ENCODE measurements around the gene TRIM66. TPM values are rescaled to one million over a fixed set of nuclear protein-coding genes. Genes with fewer than 3 reads are reported as not detected.

Gene TRIM66
- total RNA-seq, 4 donors from 2014 or later = 11.7 to 19.7 (median 14.3) TPM

DNA sequence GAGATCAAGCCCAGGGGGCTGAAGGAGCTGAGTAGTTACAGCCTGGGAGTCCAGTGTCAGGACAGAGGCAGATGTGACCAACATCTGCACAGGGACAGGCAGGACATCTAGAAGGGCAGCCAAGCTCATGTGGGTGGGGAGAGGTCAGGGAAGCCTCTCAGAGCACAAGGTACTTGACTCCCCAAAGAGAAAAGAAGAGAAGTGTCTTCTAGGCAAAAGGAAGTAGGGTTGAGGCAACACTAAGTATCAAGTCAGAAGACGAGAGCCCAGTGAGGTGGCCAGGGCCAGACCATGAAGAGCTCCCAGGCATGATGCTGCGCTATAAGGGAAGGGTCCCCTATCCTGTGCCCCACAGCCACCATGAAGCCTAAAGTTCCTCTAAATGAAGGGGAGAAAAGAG lies 21.7 kb upstream of the TRIM66 start:
- no peaks in the 10 kb centered on the region for H3K27me3 ChIP-seq
- TF ChIP-seq POLR2A (IDR thresholded peaks at IDR 0.05) (no peak), EP300 (IDR thresholded peaks at IDR 0.05; ENCODE audit: low read depth) (no peak), POLR2AphosphoS5 (IDR thresholded peaks at IDR 0.05) (no peak), CTCF (IDR thresholded peaks at IDR 0.05) (no peak)
- in situ Hi-C loops (cut with MboI; ENCODE audit: low pct_ligation_motif_present in 1 of 4, low pct_unique_long_range_greater_than_20kb in 1 of 4, low sequenced_read_pairs in 3 of 4) = no loop called here
- no peak for DNase-seq
- no peak overlapping the region for H3K4me3 ChIP-seq
- H3K9me3 ChIP-seq = no peaks in the 10 kb centered on the region
- H3K27ac ChIP-seq = peak overlapping the region in 3 of 4 donors; percentile 11 to 93 (median 91)
- intact Hi-C loops (cut with DNase I; ENCODE audit: low total_unique reads) = no loop called here
- 83 to 100% methylated on average over 1 to 2 of the region's 2 CpGs for WGBS, 2 donors (ENCODE audit: low coverage in 1 of 2)
- H3K36me3 ChIP-seq = peaks cover 0 to 3% (median 0%) of the 10 kb centered on the region in 4 donors
- H3K4me1 ChIP-seq = peaks cover 0 to 24% (median 21%) of the 10 kb centered on the region in 4 donors

- peaks cover 0 to 3% (median 1%) of the 10 kb centered on the region in 4 donors for H3K36me3 ChIP-seq
- intact Hi-C loops (cut with DNase I; ENCODE audit: low total_unique reads) = no loop called here
- in situ Hi-C loops (cut with MboI; ENCODE audit: low pct_ligation_motif_present in 1 of 4, low pct_unique_long_range_greater_than_20kb in 1 of 4, low sequenced_read_pairs in 3 of 4) = no loop called here
These were observed 20.1 kb upstream of the TRIM66 start for GRCh38 chr11:8702598-8702915.

GRCh38 chr11:8701891-8702597 lies 19.6 kb upstream of the TRIM66 start:
- DNase-seq = no peak
- WGBS, 2 donors (ENCODE audit: low coverage in 1 of 2) = 92 to 100% methylated on average over 5 to 10 of the region's 10 CpGs
- Histone ChIP-seq H3K27ac (peak overlapping the region in 2 of 4 donors; percentile 43 to 44), H3K9me3 (no peaks in the 10 kb centered on the region), H3K4me3 (no peak overlapping the region), H3K4me1 (peaks cover 0 to 12% (median 10%) of the 10 kb centered on the region in 4 donors), H3K27me3 (no peaks in the 10 kb centered on the region), H3K36me3 (peaks cover 0 to 7% (median 3%) of the 10 kb centered on the region in 4 donors)
- TF ChIP-seq POLR2AphosphoS5 (IDR thresholded peaks at IDR 0.05) = no peak
- TF ChIP-seq CTCF (IDR thresholded peaks at IDR 0.05) = no peak
- no peak for TF ChIP-seq POLR2A (IDR thresholded peaks at IDR 0.05)
- no peak for TF ChIP-seq EP300 (IDR thresholded peaks at IDR 0.05; ENCODE audit: low read depth)
- intact Hi-C loops (cut with DNase I; ENCODE audit: low total_unique reads) (no loop called here), in situ Hi-C loops (cut with MboI; ENCODE audit: low pct_ligation_motif_present in 1 of 4, low pct_unique_long_range_greater_than_20kb in 1 of 4, low sequenced_read_pairs in 3 of 4) (no loop called here)

More at GRCh38 chr11:8702598-8702915, 20.1 kb upstream of the TRIM66 start:
- WGBS, 2 donors (ENCODE audit: low coverage in 1 of 2) = 90% methylated on average over 14 of the region's 14 CpGs; no CpG with 5 or more reads in 1 of the 2 donors
- TF ChIP-seq CTCF (IDR thresholded peaks at IDR 0.05) (no peak), POLR2AphosphoS5 (IDR thresholded peaks at IDR 0.05) (no peak), EP300 (IDR thresholded peaks at IDR 0.05; ENCODE audit: low read depth) (no peak), POLR2A (IDR thresholded peaks at IDR 0.05) (no peak)
- Histone ChIP-seq H3K4me1 (peaks cover 0 to 12% (median 10%) of the 10 kb centered on the region in 4 donors), H3K9me3 (no peaks in the 10 kb centered on the region), H3K4me3 (no peak overlapping the region), H3K27me3 (no peaks in the 10 kb centered on the region), H3K27ac (peak overlapping the region in 1 of 4 donors; percentile 34)
- no peak for DNase-seq

DNA sequence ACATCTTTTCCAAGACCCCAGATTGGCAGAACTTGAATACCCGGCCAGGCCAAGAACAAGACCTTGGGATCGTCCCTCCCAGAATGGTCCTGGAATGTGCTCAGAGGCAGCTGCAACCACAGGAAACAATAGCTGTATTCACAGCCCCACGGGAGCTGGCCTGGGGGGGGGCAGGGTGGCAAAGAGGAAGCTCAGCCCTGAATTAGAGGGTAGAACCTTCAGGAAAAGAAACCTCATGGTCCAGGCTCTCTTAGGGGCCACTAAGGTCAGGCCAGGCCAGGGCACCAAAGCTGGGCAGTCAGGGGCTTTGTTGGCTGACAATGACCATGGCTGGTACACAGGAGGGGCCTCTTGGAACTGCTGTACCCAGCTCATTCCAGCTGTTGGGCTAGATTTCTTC lies 17.4 kb upstream of the TRIM66 start:
- H3K4me1 ChIP-seq = peaks cover 0 to 11% (median 9%) of the 10 kb centered on the region in 4 donors
- no peaks in the 10 kb centered on the region for H3K9me3 ChIP-seq
- H3K27ac ChIP-seq = peak overlapping the region; percentile 43 to 67 (median 52)
- peaks cover 0 to 27% (median 10%) of the 10 kb centered on the region in 4 donors for H3K36me3 ChIP-seq
- in situ Hi-C loops (cut with MboI; ENCODE audit: low pct_ligation_motif_present in 1 of 4, low pct_unique_long_range_greater_than_20kb in 1 of 4, low sequenced_read_pairs in 3 of 4) (loop anchor here in 3 of 4 donors (25.0 kb wide), 1 partner anchor 262 kb away; the partner anchor contains the start of gene TMEM9B (in 3 of the 3)), intact Hi-C loops (cut with DNase I; ENCODE audit: low total_unique reads) (no loop called here)
- H3K4me3 ChIP-seq = no peak overlapping the region
- 28% methylated on average over 3 of the region's 3 CpGs; no CpG with 5 or more reads in 1 of the 2 donors for WGBS, 2 donors (ENCODE audit: low coverage in 1 of 2)
- TF ChIP-seq EP300 (IDR thresholded peaks at IDR 0.05; ENCODE audit: low read depth) (no peak), POLR2AphosphoS5 (IDR thresholded peaks at IDR 0.05) (no peak), POLR2A (IDR thresholded peaks at IDR 0.05) (no peak), CTCF (IDR thresholded peaks at IDR 0.05) (no peak)
- peak; percentile 33 for DNase-seq
- no peaks in the 10 kb centered on the region for H3K27me3 ChIP-seq
